NCI-H2029 treated with DMSO at 0.1 percent for 48 hours (cell line): Measurements from ENCODE around the gene TFRC.
"Not testable (repeated sequence)": the region's sequence is repeated elsewhere in the genome, so short reads cannot be mapped to it uniquely, and the experiment has no call there.

Experiments used
- DNase-seq: peaks from one replicate; lab custom pipeline; 2025; lab: John Stamatoyannopoulos, UW

Gene TFRC

GRCh38 chr3:196004359-196005052 is 77.4 kb downstream of the TFRC start:
- DNase-seq = not testable (repeated sequence)

DNA sequence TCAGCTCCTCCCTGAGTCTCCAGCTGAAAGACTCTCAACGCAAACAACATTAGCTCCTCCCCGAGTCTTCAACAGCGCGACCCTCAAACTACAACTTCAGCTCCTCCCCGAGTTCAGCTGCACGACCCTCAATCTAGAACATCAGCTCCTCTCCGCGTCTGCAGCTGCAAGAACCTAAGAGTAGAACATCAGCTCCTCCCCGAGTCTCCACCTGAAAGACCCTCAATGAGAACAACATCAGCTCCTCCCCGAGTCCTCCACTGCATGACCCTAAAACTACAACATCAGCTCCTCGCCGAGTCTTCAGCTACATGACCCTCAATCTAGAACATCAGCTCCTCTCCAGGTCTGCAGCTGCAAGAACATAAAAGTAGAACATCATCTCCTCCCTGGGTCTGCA is 78.3 kb downstream of the TFRC start:
- DNase-seq = no peak

GRCh38 chr3:196002721-196003120 is 79.2 kb downstream of the TFRC start:
- not testable (repeated sequence) for DNase-seq

DNA sequence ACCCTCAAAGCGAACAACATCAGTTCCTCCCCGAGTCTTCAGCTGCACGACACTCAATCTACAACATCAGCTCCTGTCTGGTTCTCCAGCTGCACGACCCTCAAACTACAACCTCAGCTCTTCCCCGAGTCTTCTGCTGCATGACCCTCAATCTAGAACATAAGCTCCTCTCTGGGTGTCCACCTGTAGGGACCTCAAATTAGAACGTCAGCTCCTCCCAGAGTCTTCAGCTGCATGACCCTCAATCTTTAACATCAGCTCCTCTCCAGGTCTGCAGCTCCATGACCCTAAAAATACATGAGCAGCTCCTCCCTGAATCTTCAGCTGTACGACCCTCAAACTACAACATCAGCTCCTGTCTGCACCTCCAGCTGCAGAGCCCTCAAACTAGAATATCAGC is 80.7 kb downstream of the TFRC start:
- DNase-seq = not testable (repeated sequence)

- not testable (repeated sequence) for DNase-seq
Measured at GRCh38 chr3:196000360-196000950, 81.4 kb downstream of the TFRC start.

- DNase-seq = no peak
Measured at GRCh38 chr3:195999896-196000295, 82.0 kb downstream of the TFRC start.
